Measurements from ENCODE around the gene TMEM212. TPM values are rescaled to one million over a fixed set of nuclear protein-coding genes. Genes with fewer than 3 reads are reported as not detected.
A peak's percentile ranks its signal among the peaks of the same experiment; 100 is the strongest.

The TMEM212 gene
- total and polyA plus RNA-seq, 2 of the 13 experiments (the other 11 are each of a cell fraction or from before 2014, with no cell fraction given): not detected

DNA sequence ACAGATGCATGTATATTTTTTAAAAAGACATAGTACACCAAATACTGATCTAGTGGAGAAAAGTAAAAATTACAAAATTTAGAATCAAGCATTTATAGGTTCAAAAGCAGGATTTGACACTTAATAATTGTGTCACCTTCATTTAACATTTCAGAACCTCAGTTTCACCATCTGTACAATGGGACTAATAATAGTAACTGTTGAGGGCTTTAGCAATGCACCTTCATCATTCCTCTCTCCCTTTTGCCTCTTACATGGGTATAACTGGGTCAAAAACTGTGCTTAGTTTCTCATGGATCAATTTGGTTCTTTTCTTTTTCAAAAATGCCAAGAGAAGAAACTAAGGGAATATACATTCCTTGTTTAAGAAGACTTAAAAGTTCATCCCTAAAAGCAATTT, 5.5 kb upstream of the TMEM212 start:
- ATAC-seq (no peak), DNase-seq (ENCODE audit: low spot score) (no peak), FAIRE-seq (no peak)
- no peaks in the 10 kb centered on the region for H3K36me3 ChIP-seq (replicated peaks in 1 of 2; ENCODE audit: control insufficient read depth in 1 of 2, insufficient read depth in 2 of 2, low read length in 2 of 2)
- H2AFZ ChIP-seq (ENCODE audit: low read length): no peak overlapping the region
- ChIA-PET POLR2A (interaction anchor here (0.7 to 6.3 kb wide), 13 partner anchors 8 to 369 kb away, joined by 3 to 91 read pairs (median 7); partner anchors contain the start of genes FNDC3B and PLD1), CTCF (ENCODE audit: low intra/inter-chr PET ratio, low total read pairs) (no interaction called here)
- H3K9ac ChIP-seq (ENCODE audit: insufficient read depth, low read depth, low read length): peak overlapping the region; percentile 46; the same call in 1 of the 2 replicates
- H3K4me3 ChIP-seq (replicated peaks in 1 of 3; ENCODE audit: insufficient read depth in 1 of 3, low read depth in 2 of 3, low read length in 3 of 3): no peak overlapping the region
- H3K79me2 ChIP-seq (ENCODE audit: insufficient read depth, low read length): peaks cover 10% of the 10 kb centered on the region
- no peaks in the 10 kb centered on the region for H3K27me3 ChIP-seq (ENCODE audit: control insufficient read depth in 1 of 2, insufficient read depth in 2 of 2, low read length in 2 of 2)
- TSS peak; percentile 69 for BruUV-seq (replicated peaks)
- H3K4me1 ChIP-seq (ENCODE audit: insufficient read depth, low read length): peaks cover 95% of the 10 kb centered on the region
- in situ Hi-C loops (cut with HindIII; ENCODE audit: extremely low pct_ligation_motif_present, low pct_unique_long_range_greater_than_20kb): no loop called here
- H4K20me1 ChIP-seq (ENCODE audit: insufficient read depth, low read length): no peaks in the 10 kb centered on the region
- no peaks in the 10 kb centered on the region for H3K9me3 ChIP-seq (ENCODE audit: low read length)
- H3K27ac ChIP-seq (ENCODE audit: extremely low read length, insufficient read depth, low read length): peak overlapping the region; percentile 100
- peak overlapping the region; percentile 60 for H3K4me2 ChIP-seq (ENCODE audit: low read depth, low read length)
- intact Hi-C loops (cut with micrococcal nuclease; ENCODE audit: unreplicated experiment): loop anchor here (10.0 kb wide), 2 partner anchors 103 to 653 kb away; no protein-coding TSS in a partner anchor
- TF ChIP-seq KDM1A (CRISPR knock-in tag; IDR thresholded peaks at IDR 0.05) (peak; percentile 85; the same call in 1 of the 2 replicates), HNF4G (IDR thresholded peaks at IDR 0.05; ENCODE audit: borderline replicate concordance, low read depth, low read length) (no peak), HNF4G (CRISPR knock-in tag; IDR thresholded peaks at IDR 0.05; ENCODE audit: borderline replicate concordance, low read depth) (no peak), JUNB (CRISPR knock-in tag; IDR thresholded peaks at IDR 0.05; ENCODE audit: borderline replicate concordance) (no peak), ZNF891 (CRISPR knock-in tag; IDR thresholded peaks at IDR 0.05) (no peak), RBFOX2 (IDR thresholded peaks at IDR 0.05; ENCODE audit: low read depth, low read length) (peak; percentile 49)
- TF ChIP-seq, protein P1, sequence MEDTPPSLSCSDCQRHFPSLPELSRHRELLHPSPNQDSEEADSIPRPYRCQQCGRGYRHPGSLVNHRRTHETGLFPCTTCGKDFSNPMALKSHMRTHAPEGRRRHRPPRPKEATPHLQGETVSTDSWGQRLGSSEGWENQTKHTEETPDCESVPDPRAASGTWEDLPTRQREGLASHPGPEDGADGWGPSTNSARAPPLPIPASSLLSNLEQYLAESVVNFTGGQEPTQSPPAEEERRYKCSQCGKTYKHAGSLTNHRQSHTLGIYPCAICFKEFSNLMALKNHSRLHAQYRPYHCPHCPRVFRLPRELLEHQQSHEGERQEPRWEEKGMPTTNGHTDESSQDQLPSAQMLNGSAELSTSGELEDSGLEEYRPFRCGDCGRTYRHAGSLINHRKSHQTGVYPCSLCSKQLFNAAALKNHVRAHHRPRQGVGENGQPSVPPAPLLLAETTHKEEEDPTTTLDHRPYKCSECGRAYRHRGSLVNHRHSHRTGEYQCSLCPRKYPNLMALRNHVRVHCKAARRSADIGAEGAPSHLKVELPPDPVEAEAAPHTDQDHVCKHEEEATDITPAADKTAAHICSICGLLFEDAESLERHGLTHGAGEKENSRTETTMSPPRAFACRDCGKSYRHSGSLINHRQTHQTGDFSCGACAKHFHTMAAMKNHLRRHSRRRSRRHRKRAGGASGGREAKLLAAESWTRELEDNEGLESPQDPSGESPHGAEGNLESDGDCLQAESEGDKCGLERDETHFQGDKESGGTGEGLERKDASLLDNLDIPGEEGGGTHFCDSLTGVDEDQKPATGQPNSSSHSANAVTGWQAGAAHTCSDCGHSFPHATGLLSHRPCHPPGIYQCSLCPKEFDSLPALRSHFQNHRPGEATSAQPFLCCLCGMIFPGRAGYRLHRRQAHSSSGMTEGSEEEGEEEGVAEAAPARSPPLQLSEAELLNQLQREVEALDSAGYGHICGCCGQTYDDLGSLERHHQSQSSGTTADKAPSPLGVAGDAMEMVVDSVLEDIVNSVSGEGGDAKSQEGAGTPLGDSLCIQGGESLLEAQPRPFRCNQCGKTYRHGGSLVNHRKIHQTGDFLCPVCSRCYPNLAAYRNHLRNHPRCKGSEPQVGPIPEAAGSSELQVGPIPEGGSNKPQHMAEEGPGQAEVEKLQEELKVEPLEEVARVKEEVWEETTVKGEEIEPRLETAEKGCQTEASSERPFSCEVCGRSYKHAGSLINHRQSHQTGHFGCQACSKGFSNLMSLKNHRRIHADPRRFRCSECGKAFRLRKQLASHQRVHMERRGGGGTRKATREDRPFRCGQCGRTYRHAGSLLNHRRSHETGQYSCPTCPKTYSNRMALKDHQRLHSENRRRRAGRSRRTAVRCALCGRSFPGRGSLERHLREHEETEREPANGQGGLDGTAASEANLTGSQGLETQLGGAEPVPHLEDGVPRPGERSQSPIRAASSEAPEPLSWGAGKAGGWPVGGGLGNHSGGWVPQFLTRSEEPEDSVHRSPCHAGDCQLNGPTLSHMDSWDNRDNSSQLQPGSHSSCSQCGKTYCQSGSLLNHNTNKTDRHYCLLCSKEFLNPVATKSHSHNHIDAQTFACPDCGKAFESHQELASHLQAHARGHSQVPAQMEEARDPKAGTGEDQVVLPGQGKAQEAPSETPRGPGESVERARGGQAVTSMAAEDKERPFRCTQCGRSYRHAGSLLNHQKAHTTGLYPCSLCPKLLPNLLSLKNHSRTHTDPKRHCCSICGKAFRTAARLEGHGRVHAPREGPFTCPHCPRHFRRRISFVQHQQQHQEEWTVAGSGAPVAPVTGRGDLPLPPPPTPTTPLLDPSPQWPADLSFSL (CRISPR knock-in tag; IDR thresholded peaks at IDR 0.05): no peak
- TF ChIP-seq, protein P2, sequence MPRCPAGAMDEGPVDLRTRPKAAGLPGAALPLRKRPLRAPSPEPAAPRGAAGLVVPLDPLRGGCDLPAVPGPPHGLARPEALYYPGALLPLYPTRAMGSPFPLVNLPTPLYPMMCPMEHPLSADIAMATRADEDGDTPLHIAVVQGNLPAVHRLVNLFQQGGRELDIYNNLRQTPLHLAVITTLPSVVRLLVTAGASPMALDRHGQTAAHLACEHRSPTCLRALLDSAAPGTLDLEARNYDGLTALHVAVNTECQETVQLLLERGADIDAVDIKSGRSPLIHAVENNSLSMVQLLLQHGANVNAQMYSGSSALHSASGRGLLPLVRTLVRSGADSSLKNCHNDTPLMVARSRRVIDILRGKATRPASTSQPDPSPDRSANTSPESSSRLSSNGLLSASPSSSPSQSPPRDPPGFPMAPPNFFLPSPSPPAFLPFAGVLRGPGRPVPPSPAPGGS (CRISPR knock-in tag; IDR thresholded peaks at IDR 0.05): no peak

All from HepG2 (cell line).